Limb (tissue), 2 donors: Measurements from ENCODE around the gene DPPA3.
"Not testable (repeated sequence)": the region's sequence is repeated elsewhere in the genome, so short reads cannot be mapped to it uniquely, and the experiment has no call there.

Experiments
- DNase-seq, 2 donors: peaks; one replicate each; pipeline ENCODE4 v3.0.0-alpha.2; 2016; ENCODE audit errors: extremely low spot score in 2 of 2

Gene DPPA3

DNA sequence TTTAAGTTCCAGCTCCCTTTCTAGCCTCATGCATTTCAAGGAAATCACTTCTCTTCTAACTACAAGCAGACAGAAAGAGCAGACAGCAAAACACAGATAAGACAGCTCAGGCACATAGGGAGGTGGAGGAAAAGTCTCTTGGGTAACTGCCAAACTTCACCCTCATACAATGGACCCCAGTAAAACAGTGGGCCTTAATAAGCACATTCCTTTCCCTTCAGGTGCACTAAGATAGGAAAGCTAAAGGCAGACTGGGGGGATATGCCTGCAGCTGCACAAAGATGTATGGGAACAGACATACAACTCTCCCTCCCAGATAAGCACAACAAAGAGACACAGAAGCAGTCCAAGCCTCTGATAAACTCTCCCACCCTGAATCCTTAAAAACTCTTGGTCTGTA, 19.8 kb downstream of the DPPA3 start:
- DNase-seq = not testable (repeated sequence)

DNA sequence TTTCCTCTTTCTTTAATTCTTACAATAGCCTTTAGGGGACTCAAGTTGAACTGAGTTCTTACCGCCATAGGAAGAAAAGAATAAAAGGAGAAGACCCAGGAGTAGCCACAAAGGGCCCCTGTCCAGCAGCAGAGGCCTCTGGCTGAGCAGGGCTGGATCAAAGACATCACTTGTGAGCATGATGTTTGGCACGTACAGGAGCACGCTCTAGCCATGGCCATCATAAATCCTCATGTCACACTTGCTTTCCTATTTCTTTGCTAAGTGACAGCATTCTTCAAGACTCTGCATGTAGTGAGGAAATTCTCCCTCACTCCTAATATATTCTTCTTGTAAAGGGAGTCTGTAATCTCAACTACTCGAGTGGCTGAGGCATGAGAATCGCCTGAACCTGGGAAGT, 20.3 kb downstream of the DPPA3 start:
- peak; percentile 15 to 41 for DNase-seq

DNA sequence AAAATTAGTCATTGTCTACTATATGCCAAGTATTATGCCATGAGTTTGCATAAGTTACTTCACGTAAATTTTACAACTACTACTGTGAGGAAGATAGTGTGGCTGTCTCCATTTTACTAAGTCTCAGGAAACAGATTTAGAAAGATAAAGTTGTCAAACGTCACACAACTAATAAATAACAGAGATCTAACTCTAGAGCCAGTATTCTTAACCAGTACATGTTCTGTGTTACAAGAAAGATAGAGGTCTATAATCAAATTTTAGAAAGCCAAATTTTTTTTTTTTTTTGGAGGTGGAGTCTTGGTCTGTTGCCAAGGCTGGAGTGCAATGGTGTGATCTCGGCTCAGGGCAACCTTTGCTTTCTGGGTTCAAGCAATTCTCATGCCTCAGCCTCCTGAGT, 21.8 kb downstream of the DPPA3 start:
- no peak for DNase-seq

DNA sequence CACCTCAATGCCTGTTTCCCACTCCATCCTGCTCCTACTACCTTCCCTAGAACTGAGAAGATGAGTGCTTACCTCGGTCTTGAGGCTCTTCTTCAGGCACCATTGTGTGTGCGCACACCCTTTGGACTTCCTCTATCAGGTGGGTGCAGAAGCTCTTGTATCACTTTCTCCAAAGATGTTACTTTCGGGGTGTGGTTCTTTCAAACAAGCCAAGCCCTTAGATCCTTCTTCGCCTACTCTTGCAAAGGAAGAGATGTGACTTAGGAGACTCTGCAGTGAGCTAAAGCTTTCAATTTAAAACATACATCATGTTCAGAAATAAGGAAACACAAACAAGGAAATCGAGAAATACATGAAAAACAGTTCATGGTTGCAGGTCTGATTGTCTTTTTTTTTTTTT, 36.0 kb downstream of the DPPA3 start, which contains the start of gene CLEC4C:
TSS of gene CLEC4C (minus strand) at position 130 of the 400 bp plus-strand sequence. CDS start at position 103, 27 bp downstream.
- no peak for DNase-seq

DNA sequence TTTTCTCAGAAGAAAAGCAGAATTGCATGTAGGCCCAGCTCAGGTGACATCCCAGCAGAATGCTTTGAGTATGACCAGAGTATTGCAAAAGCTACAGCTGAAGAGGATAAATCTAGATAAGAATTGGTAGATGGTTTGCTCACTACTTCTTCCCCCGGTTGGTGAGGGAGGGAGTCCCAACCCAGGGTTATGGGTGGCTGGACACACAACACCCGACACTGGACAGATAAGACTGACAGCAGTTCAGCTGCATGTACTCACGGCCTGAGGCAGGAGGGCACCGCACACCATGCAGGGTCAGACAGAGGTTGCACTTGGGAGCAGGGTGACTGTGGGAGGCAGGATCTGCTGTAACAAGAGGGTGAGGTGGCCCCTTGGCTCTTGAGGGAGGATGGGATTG, 37.6 kb downstream of the DPPA3 start:
- no peak for DNase-seq

DNA sequence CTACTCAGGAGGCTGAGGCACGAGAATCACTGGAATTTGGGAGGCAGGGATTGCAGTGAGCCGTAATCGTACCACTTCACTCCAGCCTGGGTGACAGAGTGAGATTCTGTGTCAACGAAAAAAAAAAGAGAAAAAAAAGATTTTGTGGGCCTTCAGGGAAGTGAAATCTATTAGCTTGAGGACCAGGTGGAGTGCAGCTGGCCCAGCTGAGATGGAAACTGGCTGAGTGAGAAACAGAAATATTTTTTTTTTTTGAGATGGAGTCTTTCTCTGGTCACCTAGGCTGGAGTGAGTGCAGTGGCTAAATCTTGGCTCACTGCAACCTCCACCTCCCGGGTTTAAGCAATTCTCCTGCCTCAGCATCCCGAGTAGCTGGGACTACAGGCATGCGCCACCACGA, 38.2 kb downstream of the DPPA3 start:
- DNase-seq = no peak

DNA sequence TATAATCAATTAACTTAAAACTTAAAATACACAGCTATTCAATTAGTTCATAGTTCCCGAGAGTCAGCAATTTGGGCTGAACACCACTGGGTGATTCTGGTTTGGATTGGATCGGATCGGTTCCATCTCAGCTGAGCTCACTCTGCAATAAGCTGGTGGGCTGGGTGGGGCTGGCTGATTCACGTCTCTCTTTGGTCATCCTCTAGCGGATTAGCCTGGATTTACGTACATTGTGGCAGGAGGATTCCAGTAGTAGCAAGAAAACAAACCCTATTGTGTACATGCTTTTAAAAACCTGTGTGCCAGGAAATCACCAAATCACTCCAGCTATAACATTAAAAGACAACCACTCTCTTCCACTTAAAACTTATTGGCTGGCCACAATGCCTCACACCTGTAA, 39.1 kb downstream of the DPPA3 start:
- DNase-seq = no peak

DNA sequence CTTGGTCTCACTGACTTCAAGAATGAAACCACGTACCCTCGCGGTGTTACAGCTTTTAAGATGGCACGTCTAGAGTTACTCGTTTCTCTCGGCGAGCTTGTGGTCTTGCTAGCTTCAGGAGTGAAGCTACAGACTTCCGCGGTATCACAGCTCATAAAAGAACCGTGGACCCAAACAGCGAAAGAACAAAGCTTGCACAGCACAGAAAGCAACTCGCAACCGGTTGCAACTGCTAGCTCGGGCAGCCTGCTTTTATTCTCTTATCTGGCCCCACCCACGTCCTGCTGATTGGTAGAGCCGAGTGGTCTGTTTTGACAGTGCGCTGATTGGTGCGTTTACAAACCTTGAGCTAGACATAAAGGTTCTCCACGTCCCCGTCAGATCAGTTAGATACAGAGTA, 40.2 kb downstream of the DPPA3 start:
- no peak for DNase-seq

DNA sequence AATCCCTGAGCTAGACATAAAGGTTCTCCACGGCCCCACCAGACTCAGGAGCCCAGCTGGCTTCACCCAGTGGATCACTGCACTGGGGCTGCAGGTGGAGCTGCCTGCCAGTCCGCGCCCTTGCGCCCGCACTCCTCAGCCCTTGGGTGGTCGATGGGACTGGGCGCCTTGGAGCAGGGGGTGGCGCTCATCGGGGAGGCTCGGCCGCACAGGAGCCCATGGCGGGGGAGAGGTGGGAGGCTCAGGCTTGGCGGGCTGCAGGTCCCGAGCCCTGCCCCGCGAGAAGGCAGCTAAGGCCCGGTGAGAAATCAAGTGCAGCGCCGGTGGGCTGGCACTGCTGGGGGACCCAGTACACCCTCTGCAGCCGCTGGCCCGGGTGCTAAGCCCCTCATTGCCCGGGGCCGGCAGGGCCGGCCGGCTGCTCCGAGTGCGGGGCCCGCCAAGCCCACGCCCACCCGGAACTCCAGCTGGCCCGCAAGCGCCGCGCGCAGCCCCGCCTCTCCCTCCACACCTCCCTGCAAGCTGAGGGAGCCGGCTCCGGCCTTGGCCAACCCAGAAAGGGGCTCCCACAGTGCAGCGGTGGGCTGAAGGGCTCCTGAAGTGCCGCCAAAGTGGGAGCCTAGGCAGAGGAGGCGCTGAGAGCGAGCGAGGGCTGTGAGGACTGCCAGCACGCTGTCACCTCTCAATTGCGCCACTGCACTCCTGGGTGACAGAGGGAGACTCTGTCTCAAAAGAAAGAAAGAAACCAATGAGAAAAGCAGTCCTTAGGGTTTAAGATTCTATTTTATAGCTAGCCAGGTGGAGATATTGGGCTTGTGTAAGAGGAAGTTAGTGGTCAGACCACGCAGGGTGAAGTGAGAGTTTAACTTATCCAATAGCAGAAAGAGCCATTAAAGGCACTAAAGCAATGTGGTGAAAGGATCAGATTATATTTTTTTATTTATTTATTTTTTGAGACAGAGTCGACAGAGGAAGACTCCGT, 41.0 kb downstream of the DPPA3 start:
- not testable (repeated sequence) for DNase-seq

DNA sequence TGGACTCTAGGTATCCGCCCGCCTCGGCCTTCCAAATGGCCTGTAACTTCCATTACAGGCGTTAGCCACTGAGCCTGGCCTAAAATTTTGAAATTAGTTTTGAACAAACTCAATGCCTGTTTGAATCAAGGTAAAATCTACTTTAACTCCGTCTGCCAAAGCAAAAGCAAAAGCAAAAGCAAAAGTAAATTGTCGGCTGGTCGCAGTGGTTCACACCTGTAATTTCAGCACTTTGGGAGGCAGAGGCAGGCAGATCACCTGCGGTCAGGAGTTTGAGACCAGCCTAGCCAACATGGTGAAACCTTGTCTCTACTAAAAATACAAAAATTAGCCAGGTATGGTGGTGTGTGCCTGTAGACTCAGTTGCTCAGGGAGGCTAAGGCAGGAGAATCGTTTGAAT, 44.4 kb downstream of the DPPA3 start:
- DNase-seq = not testable (repeated sequence)

DNA sequence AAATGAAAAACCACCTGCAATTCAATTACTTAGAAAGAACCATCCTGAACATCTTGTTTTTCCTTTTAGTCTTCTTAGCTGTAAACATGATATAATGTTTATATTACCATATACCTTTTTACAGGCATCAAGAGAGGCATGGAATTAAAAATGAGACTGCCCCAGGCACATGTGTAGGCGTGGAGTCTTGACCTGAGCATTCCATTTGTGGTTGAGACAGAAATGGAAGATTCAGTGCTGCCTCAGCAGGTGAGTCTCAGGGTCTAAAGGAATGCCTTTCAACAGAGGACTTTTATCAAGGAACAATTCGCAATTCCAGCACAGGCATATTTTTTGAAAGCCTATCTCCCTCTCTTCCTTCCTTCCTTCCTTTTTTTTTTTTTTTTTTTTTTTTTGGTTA, 45.8 kb downstream of the DPPA3 start:
- no peak for DNase-seq

DNA sequence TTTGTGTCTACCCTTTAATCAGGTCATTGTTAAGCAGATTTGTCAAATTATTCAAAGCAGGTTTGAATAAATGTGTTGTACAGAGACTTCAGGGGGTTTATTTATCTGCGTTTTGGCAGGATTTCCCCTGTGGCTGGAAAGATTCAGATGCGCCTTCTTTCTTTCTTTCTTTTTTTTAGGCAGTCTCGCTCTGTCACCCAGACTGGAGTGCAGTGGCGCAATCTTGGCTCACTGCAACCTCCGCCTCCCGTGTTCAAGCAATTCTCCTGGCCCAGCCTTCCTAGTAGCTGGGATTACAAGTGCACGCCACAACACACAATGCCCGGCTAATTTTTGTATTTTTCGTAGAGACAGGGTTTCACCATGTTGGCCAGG, 47.5 kb downstream of the DPPA3 start:
- DNase-seq = no peak
